GM19193 (cell line): ENCODE measurements around the gene CLASP1.

Source experiments
- POLR2A ChIP-seq: IDR thresholded peaks from 4 replicates; pipeline ENCODE4 v1.6.1; 2011; ENCODE audit not compliant: insufficient read depth, insufficient read length; ENCODE audit errors: extremely low read depth

CLASP1 gene

DNA sequence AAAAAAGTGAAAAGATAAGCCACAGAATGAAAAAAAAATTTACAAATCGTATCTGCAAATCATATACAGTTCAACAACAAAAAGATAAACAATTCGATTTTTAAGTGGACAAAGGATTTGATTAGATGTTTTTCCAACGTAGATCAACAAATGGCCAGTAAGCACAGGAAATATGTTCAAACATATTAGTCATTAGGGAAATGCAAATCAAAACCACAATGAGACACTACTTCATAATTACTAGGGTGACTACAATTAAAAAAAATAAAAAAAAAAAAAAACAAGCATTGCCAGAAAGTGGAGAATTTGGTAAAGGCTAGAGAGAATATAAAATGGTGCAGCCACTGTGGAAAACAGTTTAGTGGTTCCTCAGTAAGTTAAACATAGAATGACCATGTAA, 156.9 kb downstream of the CLASP1 start:
- no peak for TF ChIP-seq POLR2A

GRCh38 chr2:121491518-121491917, 157.7 kb downstream of the CLASP1 start:
- TF ChIP-seq POLR2A: no peak

DNA sequence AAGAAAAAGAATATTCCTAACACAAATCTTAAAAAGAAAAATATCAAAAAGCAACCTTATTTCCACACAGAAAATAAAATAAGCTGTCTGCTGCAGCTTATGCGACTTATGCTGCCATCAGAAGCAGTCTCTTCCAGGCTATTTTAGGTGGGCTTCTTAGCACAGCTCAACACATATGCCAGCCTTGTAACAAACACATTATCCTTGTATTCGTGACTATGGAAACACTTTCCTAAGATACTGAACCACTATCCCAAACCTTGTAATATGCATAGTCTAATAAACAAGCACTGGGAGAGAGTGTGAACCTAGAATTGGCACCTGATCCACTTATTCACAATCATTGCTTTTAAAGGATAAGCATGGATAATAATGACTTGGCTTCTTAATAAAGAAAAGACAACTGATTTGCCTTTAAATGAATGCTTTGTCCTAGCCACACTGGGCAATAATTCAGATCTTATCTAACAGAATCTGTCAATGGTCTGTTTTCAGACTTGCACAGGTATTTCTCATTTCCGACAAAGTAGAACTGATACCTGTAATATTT, 158.6 kb downstream of the CLASP1 start:
- TF ChIP-seq POLR2A: no peak

DNA sequence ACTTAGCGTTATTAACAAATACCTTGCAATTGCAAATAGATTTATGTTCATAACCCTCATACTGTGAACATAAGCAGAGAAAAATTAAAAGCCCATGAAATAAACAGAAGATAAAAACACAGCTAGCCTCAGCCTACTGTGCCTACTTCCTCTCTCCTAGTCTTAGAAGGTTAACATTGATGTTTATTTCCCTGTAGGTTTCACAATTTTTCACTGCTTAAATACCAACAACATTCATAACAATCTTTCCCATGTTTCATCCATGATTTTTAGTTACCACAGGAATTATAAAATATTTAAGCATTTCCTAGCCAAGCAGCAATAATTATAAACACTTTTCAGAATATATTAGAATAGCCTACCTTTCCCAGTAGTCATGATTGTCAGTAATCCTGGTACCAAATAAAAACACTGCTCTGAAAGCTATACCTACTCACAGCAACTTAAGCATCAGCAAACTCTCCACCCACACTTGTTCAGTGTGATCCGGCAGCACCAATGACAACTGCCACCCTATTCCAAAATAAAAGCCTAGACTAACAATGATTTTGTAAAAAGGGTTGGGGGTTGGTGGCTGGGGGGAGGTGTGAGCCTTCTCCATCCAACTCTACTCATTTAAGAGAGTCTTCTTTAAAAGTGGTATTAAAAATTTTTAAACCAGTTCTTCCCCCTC, 159.2 kb downstream of the CLASP1 start:
- TF ChIP-seq POLR2A: no peak

GRCh38 chr2:121489284-121489683, 160.0 kb downstream of the CLASP1 start:
- TF ChIP-seq POLR2A: no peak

DNA sequence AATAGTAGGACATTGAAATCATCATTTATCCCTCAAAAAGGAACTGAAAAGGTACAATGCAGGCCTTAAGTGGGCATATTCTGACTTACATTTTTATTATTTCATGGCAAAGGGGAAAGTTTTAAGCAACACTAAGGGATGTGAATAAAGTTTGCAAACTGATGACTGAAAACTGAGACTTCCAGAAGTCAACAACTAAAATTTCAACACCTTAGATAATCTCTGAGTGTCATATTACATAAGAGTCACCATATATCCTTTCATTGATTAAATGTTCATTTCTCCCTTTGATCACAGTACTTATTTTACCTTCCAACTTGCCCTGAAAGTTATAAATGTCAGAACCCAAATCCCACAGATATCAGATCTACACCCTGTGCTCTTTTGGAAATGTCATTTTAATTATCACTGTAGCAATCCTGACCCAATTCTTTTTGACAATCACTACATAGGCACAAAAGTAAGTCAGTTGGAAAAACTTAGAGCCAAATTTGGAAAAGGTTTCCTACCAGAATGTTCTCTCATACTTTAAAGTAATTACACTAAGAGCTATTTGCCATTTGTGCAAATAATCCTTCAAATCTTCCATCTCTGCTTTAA, 163.0 kb downstream of the CLASP1 start:
- TF ChIP-seq POLR2A: no peak

DNA sequence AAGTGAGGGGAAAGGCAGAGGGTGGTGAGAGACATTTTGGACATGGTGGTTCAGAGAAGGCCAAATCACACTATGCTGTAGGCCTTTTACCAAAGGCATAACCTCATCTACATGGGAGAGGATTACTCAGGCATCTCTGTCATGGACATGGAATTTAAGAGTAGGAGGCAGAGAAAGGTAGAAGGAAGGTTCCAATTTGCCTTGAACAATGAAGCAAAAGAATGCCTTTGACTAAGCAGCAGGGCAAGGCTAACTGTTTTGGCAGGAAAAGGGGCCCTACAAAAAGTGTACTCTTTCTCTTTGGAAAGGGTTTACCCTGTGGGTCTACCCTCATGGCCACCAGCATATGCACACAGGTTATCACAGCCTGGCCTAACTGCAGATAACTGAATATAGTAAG, 164.2 kb downstream of the CLASP1 start:
- TF ChIP-seq POLR2A: no peak

DNA sequence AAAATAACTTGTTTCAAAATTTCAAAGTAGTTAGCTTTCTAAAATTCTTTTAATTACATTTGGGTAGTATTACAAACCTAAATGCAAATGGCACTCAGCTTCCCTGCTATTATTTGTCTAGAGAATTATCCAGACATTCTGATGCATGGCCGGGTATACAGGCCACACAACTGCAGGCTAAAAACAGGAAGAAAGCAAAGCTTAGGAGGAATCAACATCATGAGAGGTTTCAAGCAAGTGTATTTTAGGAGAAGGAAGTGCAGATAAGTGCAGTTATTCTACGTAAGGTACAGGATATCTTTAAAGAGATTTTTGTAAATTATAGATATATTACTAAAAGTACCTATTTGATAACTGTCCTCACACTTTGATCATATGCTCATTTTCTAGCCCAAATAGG, 165.4 kb downstream of the CLASP1 start:
- TF ChIP-seq POLR2A: no peak

DNA sequence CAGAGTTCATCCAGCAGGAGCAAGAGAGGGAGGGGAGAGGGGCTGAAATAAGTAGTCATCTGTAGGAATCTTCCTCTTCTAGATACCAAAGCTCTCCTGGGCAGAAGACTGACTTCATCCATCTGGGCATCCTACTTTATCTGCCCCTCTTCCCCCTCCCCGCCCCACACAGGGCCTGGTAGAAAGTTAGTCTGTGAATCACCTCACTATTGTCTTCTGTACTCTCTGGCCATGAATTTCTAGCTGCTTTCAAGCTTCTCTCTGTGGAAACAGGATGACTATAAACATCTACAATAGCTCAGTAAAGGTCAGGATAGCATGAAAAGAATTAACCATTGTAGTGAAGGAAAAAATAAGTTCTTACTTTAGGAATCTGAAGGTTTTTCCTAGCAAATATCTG, 166.2 kb downstream of the CLASP1 start:
- TF ChIP-seq POLR2A: no peak

DNA sequence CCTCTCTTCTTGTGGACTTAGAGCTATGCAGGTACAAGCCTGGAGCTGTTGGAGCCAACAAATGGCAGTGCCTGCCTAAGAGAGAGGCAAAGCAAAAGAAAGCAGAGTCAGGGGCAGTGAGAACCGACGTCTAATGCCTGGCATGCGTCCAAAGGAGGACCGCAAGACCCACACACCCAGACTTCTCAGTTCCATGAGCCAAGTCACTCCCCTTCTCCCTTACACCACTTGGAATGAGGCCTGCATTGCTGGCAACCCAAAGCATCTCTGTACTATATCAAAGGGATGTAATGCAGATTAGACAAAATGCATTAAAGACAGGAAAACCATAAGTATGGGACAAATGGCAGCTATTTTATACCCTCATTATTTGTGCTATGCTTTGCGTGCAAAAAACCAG, 168.4 kb downstream of the CLASP1 start:
- TF ChIP-seq POLR2A: no peak

- no peak for TF ChIP-seq POLR2A
These were observed 169.3 kb downstream of the CLASP1 start for GRCh38 chr2:121479882-121480522.

GRCh38 chr2:121478996-121479745, 170.1 kb downstream of the CLASP1 start:
- TF ChIP-seq POLR2A: no peak

GRCh38 chr2:121476684-121477083, 172.6 kb downstream of the CLASP1 start:
- no peak for TF ChIP-seq POLR2A

- TF ChIP-seq POLR2A: no peak
These were observed 173.3 kb downstream of the CLASP1 start for GRCh38 chr2:121475811-121476571.
